Sigmoid colon (tissue), 7 donors: Measurements from ENCODE around the gene AVPR1B. TPM values are rescaled to one million over a fixed set of nuclear protein-coding genes. Genes with fewer than 3 reads are reported as not detected.
"Not testable (repeated sequence)": the region's sequence is repeated elsewhere in the genome, so short reads cannot be mapped to it uniquely, and the experiment has no call there.

Source experiments
- DNase-seq: peaks from one replicate; pipeline ENCODE4 v3.0.0-alpha.2; 2019
- H3K27ac ChIP-seq, 4 donors: fragments of 200-600 bp; sonication (generic); one replicate each; pipeline ENCODE4 v1.5.1; 2016 to 2019; ENCODE audit warnings: mild to moderate bottlenecking in 1 of 4
- H3K27me3 ChIP-seq, 3 donors: fragments of 200-600 bp; sonication (generic); one replicate each; pipeline ENCODE4 v1.5.1; 2019; ENCODE audit warnings: mild to moderate bottlenecking in 1 of 3
- H3K36me3 ChIP-seq, 4 donors: fragments of 200-600 bp; sonication (generic); one replicate each; pipeline ENCODE4 v1.5.1; 2016 to 2019
- H3K4me1 ChIP-seq, 4 donors: fragments of 200-600 bp; sonication (generic); one replicate each; pipeline ENCODE4 v1.5.1; 2017 to 2019
- H3K4me3 ChIP-seq, 4 donors: fragments of 200-600 bp; sonication (generic); one replicate each; pipeline ENCODE4 v1.5.1; 2017 to 2019; ENCODE audit warnings: mild to moderate bottlenecking in 2 of 4, moderate library complexity in 1 of 4
- H3K9me3 ChIP-seq, 4 donors: fragments of 200-600 bp in 3 of 4; sonication (generic) in 3 of 4; one replicate each; pipeline versions ENCODE4 v1.5.1 to v1.6.1; 2013 to 2019
- EP300 ChIP-seq, 4 donors: sonication (generic); formaldehyde crosslinking; IDR thresholded peaks; one replicate each; pipeline ENCODE4 v1.6.1; 2017; ENCODE audit warnings: antibody characterized with exemption in 4 of 4
- POLR2A ChIP-seq, 2 donors: fragments of 450-650 bp; IDR thresholded peaks; one replicate each; pipeline ENCODE4 v1.6.1; 2016; ENCODE audit warnings: antibody characterized with exemption in 2 of 2, mild to moderate bottlenecking in 2 of 2, moderate library complexity in 2 of 2
- POLR2AphosphoS5 ChIP-seq, 4 donors: sonication (generic); formaldehyde crosslinking; IDR thresholded peaks; one replicate each; pipeline ENCODE4 v1.6.1; 2017; ENCODE audit warnings: antibody characterized with exemption in 4 of 4
- WGBS, 2 donors: extraction: QIAGEN DNeasy Blood & Tissue Kit; methylation state at CpG; one replicate each; pipeline ENCODE4 v1.1.7; 2013; 5-methylcytosine and 5-hydroxymethylcytosine counted together
- intact Hi-C: fragments of 100-400 bp; cut with DNase I; formaldehyde crosslinking; loops from one replicate; pipeline ENCODE4 v1.15.1; 2023
- polyA plus RNA-seq, 3 donors: library from polyadenylated mRNA; stranded (reverse); fragments of 200-250 nt; gene quantifications; one replicate each; pipeline ENCODE4 v1.2.3, GENCODE V29; 2013
- small RNA-seq, 3 donors: library from RNA; depleted of rRNA; stranded (forward); fragments of <200 nt; gene quantifications; one replicate each; pipeline ENCODE3, GENCODE V24; 2016
- total RNA-seq, 4 donors: library from RNA; depleted of rRNA; stranded (reverse); fragments of >200 nt; gene quantifications; one replicate each; pipeline ENCODE4 v1.1.0, GENCODE V29; 2016
- TF ChIP-seq, protein P1 (sequence below), 4 experiments: fragments of 450-650 bp in 3 of 4; fragments of 200-600 bp in 1 of 4; IDR thresholded peaks; one replicate each; pipeline ENCODE4 v1.5.1; 2016 to 2019; ENCODE audit warnings: antibody characterized with exemption in 4 of 4, mild to moderate bottlenecking in 3 of 4, moderate library complexity in 2 of 4
- donor health status: healthy with polysubstance abuse.
- donor health status: Bipolar disorder and iron deficiency.
- donor health status: healthy.

Gene AVPR1B
- total and polyA plus RNA-seq, 7 donors, result 0.23 to 0.36 TPM; not detected in 5

DNA sequence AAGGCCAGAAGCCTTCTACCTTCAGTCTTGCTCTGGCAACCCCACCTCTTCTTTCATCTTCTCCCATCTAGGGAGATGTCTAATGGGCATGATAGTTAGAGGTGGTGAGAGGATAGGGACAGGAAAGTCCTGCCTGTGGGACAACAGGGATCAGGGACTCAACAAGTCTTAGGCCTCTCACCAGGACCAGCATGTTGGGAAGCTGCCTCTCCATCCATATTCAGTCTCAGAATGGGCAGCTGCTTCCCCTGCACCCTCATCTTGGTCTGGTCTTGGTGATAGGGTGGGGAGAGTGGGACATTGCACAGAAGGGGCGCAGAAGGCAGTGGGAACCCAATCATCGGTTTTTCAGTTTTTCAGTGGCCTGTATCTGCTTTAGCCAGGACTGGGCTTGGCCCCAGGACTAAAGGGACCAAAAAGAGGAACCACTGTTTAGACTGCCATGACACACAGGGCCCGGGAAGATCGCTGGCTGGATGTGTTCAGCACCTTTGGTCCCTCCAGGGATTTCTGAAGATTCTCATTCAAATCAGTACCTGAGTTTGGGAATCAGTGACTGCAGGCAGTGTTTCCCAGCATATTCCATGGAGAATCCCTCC, 51.5 kb downstream of the AVPR1B start:
- Histone ChIP-seq H3K36me3 (no peaks in the 10 kb centered on the region), H3K4me3 (no peak overlapping the region), H3K27me3 (no peaks in the 10 kb centered on the region), H3K9me3 (no peaks in the 10 kb centered on the region), H3K4me1 (peaks cover 0 to 6% (median 0%) of the 10 kb centered on the region in 4 donors), H3K27ac (no peak overlapping the region)
- WGBS, 2 donors, result 90 to 91% methylated on average over 4 of the region's 4 CpGs
- no peak for TF ChIP-seq POLR2A (IDR thresholded peaks at IDR 0.05)
- TF ChIP-seq POLR2AphosphoS5 (IDR thresholded peaks at IDR 0.05), result no peak
- TF ChIP-seq EP300 (IDR thresholded peaks at IDR 0.05), result no peak
- TF ChIP-seq, protein P1, sequence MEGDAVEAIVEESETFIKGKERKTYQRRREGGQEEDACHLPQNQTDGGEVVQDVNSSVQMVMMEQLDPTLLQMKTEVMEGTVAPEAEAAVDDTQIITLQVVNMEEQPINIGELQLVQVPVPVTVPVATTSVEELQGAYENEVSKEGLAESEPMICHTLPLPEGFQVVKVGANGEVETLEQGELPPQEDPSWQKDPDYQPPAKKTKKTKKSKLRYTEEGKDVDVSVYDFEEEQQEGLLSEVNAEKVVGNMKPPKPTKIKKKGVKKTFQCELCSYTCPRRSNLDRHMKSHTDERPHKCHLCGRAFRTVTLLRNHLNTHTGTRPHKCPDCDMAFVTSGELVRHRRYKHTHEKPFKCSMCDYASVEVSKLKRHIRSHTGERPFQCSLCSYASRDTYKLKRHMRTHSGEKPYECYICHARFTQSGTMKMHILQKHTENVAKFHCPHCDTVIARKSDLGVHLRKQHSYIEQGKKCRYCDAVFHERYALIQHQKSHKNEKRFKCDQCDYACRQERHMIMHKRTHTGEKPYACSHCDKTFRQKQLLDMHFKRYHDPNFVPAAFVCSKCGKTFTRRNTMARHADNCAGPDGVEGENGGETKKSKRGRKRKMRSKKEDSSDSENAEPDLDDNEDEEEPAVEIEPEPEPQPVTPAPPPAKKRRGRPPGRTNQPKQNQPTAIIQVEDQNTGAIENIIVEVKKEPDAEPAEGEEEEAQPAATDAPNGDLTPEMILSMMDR (IDR thresholded peaks at IDR 0.05), result no peak
- no peak for DNase-seq
- intact Hi-C loops, result no loop called here

DNA sequence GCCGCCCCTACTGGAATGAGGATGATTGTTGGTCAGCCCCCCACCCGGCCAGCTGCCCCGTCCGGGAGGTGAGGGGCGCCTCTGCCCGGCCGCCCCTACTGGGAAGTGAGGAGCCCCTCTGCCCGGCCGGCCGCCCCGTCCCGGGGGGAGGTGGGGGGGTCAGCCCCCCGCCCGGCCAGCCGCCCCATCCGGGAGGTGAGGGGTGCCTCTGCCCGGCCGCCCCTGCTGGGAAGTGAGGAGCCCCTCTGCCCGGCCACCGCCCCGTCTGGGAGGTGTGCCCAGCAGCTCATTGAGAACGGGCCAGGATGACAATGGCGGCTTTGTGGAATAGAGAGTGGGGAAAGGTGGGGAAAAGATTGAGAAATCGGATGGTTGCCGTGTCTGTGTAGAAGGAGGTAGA, 52.7 kb downstream of the AVPR1B start:
- H3K27ac ChIP-seq, H3K36me3 ChIP-seq, H3K9me3 ChIP-seq, H3K4me3 ChIP-seq, DNase-seq, H3K4me1 ChIP-seq, H3K27me3 ChIP-seq, intact Hi-C loops: not testable (repeated sequence)
- WGBS, 2 donors, result 93 to 96% methylated on average over 23 of the region's 25 CpGs

DNA sequence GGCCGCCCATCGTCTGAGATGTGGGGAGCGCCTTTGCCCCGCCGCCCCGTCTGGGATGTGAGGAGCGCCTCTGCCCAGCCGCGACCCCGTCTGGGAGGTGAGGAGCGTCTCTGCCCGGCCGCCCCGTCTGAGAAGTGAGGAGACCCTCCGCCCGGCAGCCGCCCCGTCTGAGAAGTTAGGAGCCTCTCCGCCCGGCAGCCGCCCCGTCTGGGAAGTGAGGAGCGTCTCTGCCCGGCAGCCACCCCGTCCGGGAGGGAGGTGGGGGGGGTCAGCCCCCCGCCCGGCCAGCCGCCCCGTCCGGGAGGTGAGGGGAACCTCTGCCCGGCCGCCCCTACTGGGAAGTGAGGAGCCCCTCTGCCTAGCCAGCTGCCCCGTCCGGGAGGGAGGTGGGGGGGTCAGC, 53.2 kb downstream of the AVPR1B start:
- DNase-seq, H3K36me3 ChIP-seq, H3K27me3 ChIP-seq, intact Hi-C loops, H3K4me1 ChIP-seq, H3K4me3 ChIP-seq, H3K27ac ChIP-seq, H3K9me3 ChIP-seq: not testable (repeated sequence)
- WGBS, 2 donors, result 93 to 97% methylated on average over 29 of the region's 35 CpGs

DNA sequence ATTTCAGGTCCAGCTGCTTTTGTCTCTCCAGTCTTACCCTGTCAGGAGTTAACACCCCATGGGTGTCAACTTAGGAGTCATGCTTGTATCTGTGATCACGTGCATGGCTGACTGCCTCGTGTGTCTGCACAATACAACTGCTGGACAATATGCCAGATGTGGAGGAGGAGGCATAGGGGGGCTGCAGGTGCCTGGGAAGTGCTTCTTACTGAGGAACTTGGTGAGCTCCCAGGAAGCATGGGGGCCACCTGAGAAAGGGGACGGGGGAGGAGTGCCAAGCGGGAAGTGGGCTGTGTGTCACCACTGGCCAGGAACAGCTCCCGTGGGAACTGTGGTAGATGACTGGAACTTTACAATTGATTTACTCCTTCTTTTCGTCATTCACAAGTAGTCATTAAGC, 54.7 kb downstream of the AVPR1B start:
- H3K27me3 ChIP-seq, result no peaks in the 10 kb centered on the region
- TF ChIP-seq POLR2AphosphoS5 (IDR thresholded peaks at IDR 0.05) (no peak), POLR2A (IDR thresholded peaks at IDR 0.05) (no peak), EP300 (IDR thresholded peaks at IDR 0.05) (no peak)
- TF ChIP-seq, protein P1 (IDR thresholded peaks at IDR 0.05), result no peak
- WGBS, 2 donors, result 78 to 87% methylated on average over 6 of the region's 6 CpGs
- no peak overlapping the region for H3K27ac ChIP-seq
- no peaks in the 10 kb centered on the region for H3K36me3 ChIP-seq
- intact Hi-C loops, result no loop called here
- DNase-seq, result no peak
- no peaks in the 10 kb centered on the region for H3K9me3 ChIP-seq
- no peak overlapping the region for H3K4me3 ChIP-seq
- H3K4me1 ChIP-seq, result peaks cover 0 to 5% (median 0%) of the 10 kb centered on the region in 4 donors

DNA sequence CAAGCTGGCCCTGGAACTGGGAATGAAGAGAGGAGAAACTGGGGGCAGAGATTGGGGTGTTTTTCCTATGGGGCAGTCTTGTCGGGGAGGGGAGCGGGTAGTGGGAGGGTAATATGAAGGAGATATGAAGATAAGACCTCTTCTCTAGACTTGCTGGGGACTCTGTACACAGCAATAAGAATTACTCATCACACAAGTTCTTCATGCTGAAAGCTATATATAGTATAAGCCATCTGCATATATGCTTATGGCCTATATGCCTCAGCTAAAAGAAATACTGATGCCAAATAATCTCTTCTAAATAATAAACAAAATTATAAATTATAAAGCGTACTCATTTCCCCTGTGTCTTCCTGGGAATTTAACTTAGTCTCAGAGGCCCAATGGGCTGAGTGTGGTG, 56.3 kb downstream of the AVPR1B start:
- no peaks in the 10 kb centered on the region for H3K4me1 ChIP-seq

More for the DNA sequence above, 56.3 kb downstream of the AVPR1B start:
- WGBS, 2 donors, result 93 to 95% methylated on average over 3 of the region's 3 CpGs
- intact Hi-C loops, result no loop called here
- H3K4me3 ChIP-seq, result no peak overlapping the region
- no peaks in the 10 kb centered on the region for H3K27me3 ChIP-seq
- no peak overlapping the region for H3K27ac ChIP-seq
- no peaks in the 10 kb centered on the region for H3K36me3 ChIP-seq
- TF ChIP-seq EP300 (IDR thresholded peaks at IDR 0.05) (no peak), POLR2AphosphoS5 (IDR thresholded peaks at IDR 0.05) (no peak), POLR2A (IDR thresholded peaks at IDR 0.05) (no peak)
- TF ChIP-seq, protein P1 (IDR thresholded peaks at IDR 0.05), result no peak
- no peak for DNase-seq
- H3K9me3 ChIP-seq, result no peaks in the 10 kb centered on the region

Small RNAs within 50 kb of the gene (small RNA-seq; reads per million reads assigned to genes)
- gene RF00271, result 0 reads per million in 3 donors

Other genes with a start within 250 kb of the AVPR1B start
- not detected for gene SLC26A9, start 173.9 kb downstream of the AVPR1B start, total RNA-seq
- under 1 TPM in 1 of 3 donors, not detected in 2; 0.60 TPM for gene SLC26A9, start 173.9 kb downstream of the AVPR1B start, polyA plus RNA-seq
- gene RAB7B, start 114.0 kb downstream of the AVPR1B start, total RNA-seq, result 1 to 10 TPM in 3 of 4 donors, under 1 TPM in 1; 0.27 to 5.3 (median 2.0) TPM
- 1 to 10 TPM in 2 of 3 donors, under 1 TPM in 1; 0.69 to 2.1 (median 1.2) TPM for gene RAB7B, start 114.0 kb downstream of the AVPR1B start, polyA plus RNA-seq
- gene CTSE, start 93.5 kb downstream of the AVPR1B start, total RNA-seq, result not detected
- gene CTSE, start 93.5 kb downstream of the AVPR1B start, polyA plus RNA-seq, result 1 to 10 TPM; 4.4 to 9.0 (median 8.6) TPM
- 1 to 10 TPM in 1 of 4 donors, not detected in 3; 3.6 TPM for gene RHEX, start 64.2 kb downstream of the AVPR1B start, total RNA-seq
- 1 to 10 TPM in 1 of 3 donors, under 1 TPM in 1, not detected in 1; 0.54 to 2.4 TPM for gene RHEX, start 64.2 kb downstream of the AVPR1B start, polyA plus RNA-seq
- gene FAM72A, start 85.5 kb upstream of the AVPR1B start, total RNA-seq, result under 1 TPM in 3 of 4 donors, not detected in 1; 0.71 to 0.95 (median 0.83) TPM
- gene FAM72A, start 85.5 kb upstream of the AVPR1B start, polyA plus RNA-seq, result 1 to 10 TPM in 2 of 3 donors, under 1 TPM in 1; 0.92 to 4.9 (median 1.8) TPM
- 10 to 100 TPM; 27.8 to 60.4 (median 32.5) TPM for gene SRGAP2, start 86.2 kb upstream of the AVPR1B start, total RNA-seq
- gene SRGAP2, start 86.2 kb upstream of the AVPR1B start, polyA plus RNA-seq, result 10 to 100 TPM in 1 of 3 donors, 1 to 10 TPM in 2; 1.6 to 17.0 (median 3.6) TPM